Fibroblast of skin of left quadriceps (primary cell): ENCODE results near the gene NUDT16L1.

Experiments used
- DNase-seq, 2 experiments: peaks; one replicate each; pipeline ENCODE4 v3.0.0-alpha.2; 2013; ENCODE audit warnings: low read depth in 2 of 2

Gene NUDT16L1

GRCh38 chr16:4663777-4664465, 29.4 kb upstream of the NUDT16L1 start:
- DNase-seq: no peak

DNA sequence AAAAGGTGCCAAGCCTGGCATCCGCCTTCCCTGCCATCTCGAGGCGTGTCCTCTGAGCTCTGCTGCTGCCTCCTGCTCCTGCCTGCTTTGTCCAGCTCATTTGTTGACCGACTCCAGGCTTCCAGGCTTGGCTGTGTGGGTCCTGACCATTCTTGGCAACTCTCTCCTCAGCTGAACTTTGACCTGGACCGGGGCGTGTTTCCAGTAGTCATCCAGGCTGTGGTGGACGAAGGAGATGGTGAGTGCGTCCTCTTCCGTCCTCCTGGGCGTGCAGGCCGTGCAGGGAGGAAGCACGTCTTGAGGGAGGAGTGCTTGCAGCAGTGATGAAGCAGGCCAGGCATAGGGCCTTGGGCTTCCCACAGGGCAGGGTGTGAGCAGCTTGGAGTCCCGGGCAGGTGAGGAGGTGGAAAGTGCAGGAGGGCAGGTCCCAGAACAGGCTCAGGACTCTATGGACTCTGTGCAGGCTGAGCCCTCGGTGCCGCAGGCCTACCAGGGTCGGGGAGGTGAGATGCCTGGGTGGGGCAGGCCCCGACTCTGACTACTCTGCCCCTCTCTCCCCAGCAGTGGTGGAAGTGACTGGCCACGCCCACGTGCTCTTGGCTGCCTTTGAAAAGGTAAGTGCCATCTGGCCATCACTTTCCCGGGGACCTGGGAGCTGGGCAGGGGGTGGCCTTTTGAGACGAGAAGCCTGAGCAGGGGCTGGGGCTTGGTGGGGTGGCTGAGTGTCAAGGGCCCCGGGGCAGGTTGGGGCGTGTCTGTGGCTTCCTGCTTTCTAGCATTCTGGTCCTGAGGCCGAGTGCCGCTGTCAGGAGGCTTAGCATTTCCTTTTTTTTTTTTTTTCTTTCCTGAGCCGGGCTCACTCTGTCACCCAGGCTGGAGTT, 28.6 kb upstream of the NUDT16L1 start:
- DNase-seq: no peak

DNA sequence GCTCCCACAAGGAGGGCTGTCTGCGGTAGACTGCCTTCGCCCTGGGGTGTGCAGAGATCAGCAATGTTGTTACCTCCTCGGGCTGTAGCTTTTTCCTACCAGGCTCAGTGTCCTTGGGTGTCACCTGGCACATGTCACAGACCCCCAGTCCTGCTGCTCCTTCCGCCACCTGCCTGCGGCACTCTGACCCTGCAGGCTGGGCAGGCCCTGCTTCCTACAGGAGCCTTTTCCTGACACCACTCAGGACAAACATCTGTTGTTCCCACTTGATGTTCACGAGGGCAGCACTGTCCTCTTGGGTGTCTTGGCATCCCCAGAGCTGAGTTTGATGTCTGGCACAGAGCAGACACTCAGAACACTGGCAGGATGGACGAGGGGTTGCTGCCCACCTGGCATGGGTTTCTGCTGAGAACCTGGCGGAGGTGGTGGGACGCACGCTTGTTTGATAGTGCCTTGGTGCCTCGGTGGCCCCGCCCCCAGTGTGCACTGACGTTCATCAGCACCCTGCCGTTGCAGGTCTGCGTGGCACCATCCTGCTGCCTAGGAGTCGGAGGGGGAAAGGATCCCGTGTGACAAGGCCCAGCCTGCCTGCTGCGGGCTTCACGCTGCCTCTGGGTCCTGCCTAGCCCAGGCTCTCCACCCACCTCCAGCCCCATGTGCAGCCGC, 26.7 kb upstream of the NUDT16L1 start:
- no peak for DNase-seq

GRCh38 chr16:4667203-4667963, 26.0 kb upstream of the NUDT16L1 start:
- DNase-seq: no peak

GRCh38 chr16:4668313-4668960, 24.9 kb upstream of the NUDT16L1 start:
- no peak for DNase-seq

GRCh38 chr16:4673387-4674046, 19.8 kb upstream of the NUDT16L1 start:
- DNase-seq: no peak

DNA sequence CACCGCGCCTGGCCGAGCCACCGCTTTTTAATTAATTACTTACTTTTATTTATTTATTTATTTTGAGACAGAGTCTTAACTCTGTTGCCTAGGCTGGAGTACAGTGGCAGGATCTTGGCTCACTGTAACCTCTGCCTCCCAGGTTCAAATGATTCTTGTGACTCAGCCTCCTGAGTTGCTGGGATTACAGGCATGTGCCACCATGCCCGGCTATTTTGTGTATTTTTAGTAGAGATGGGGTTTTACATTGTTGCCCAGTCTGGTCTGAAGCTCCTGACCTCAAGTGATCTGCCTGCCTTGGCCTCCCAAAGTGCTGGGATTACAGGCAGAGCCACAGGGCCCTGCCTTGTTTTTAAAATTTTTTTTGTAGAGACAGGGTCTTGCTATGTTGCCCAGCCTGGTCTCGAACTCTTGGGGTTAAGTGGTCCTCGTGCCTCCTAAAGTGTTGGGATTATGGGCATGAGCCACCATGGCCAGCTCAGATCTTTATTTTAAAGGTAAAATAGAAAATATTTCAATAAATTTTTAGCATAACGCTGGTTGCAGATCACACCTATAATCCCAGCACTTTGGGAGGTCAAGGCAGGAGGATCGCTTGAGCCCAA, 18.3 kb upstream of the NUDT16L1 start:
- no peak for DNase-seq

- DNase-seq: no peak
These were observed 17.2 kb upstream of the NUDT16L1 start for GRCh38 chr16:4675864-4676786.

GRCh38 chr16:4676831-4677230, 16.5 kb upstream of the NUDT16L1 start:
- DNase-seq: no peak

- no peak for DNase-seq
These were observed 16.0 kb upstream of the NUDT16L1 start for GRCh38 chr16:4677390-4677789.

GRCh38 chr16:4677994-4678393, 15.4 kb upstream of the NUDT16L1 start:
- no peak for DNase-seq

DNA sequence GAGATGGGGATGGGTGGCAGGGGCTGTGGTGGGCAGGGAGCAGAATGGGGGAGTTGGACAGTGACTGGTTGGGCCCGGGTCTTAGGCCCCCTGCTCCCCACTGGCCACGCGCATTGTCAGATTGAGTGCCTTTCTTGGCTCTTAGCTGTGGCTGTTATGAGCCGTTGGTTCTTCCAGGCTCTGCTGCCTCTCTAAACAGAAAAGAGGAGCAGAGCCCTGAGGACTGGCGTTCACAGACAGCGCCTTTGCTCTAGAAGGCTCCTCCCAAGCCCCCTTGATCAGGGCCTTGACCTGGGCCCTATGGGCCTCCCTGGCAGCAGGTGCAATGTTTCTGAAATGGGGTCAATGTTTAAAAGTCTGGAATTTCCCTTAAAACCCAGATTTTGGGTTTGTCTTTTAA, 14.8 kb upstream of the NUDT16L1 start:
- no peak for DNase-seq

- no peak for DNase-seq
These were observed 14.1 kb upstream of the NUDT16L1 start for GRCh38 chr16:4679156-4679849.

- DNase-seq: no peak
These were observed 13.3 kb upstream of the NUDT16L1 start for GRCh38 chr16:4679850-4680636.

- DNase-seq: no peak
These were observed 12.5 kb upstream of the NUDT16L1 start for GRCh38 chr16:4680673-4681470.

GRCh38 chr16:4681471-4682083, 11.8 kb upstream of the NUDT16L1 start:
- DNase-seq: no peak
